GM12878 (cell line): ENCODE results near the gene DMRT1. TPM values are rescaled to one million over a fixed set of nuclear protein-coding genes. Genes with fewer than 3 reads are reported as not detected.
A peak's percentile ranks its signal among the peaks of the same experiment; 100 is the strongest.

Experiments
- ATAC-seq: fragments of 200-7000 bp; cut with Tn5 transposase; 3 replicates; pipeline ENCODE4 v1.9.1; 2020; ENCODE audit warnings: mild to moderate bottlenecking, moderate library complexity
- BruUV-seq: library from RNA; stranded (reverse); fragments of 400-500 nt; replicated peaks from 2 replicates; lab custom pipeline; 2021; lab: Mats Ljungman, UMichigan
- CTCF ChIA-PET: fragments of 300-600 bp; sonication (Branson Sonifier 250); formaldehyde crosslinking; extraction: SDS; loops from one replicate; lab custom pipeline; 2021; ENCODE audit warnings: inconsistent platforms; lab: Yijun Ruan, JAX
- POLR2A ChIA-PET: fragments of 350-600 bp; formaldehyde crosslinking; extraction: SDS; loops from one replicate; lab custom pipeline; 2021; ENCODE audit warnings: inconsistent platforms; lab: Charles Lee
- RAD21 ChIA-PET: fragments of 300-600 bp; sonication (Branson Sonifier 250); formaldehyde crosslinking; loops from one replicate; lab custom pipeline; 2023; ENCODE audit warnings: antibody characterized with exemption; ENCODE audit not compliant: unreplicated experiment; lab: Charles Lee
- SMC1A ChIA-PET: fragments of 300-600 bp; sonication (Branson Sonifier 250); formaldehyde crosslinking; loops from one replicate; lab custom pipeline; 2023; ENCODE audit not compliant: unreplicated experiment, uncharacterized antibody; lab: Charles Lee
- DNase-seq: peaks from one replicate; pipeline ENCODE4 v3.0.0-alpha.2; 2011; ENCODE audit warnings: low read depth, low spot score
- FAIRE-seq: peaks from 3 replicates; lab custom pipeline; 2011; peaks lifted over from hg19 to GRCh38; lab: Jason Lieb, UNC
- H2AFZ ChIP-seq: 2 replicates; pipeline ENCODE4 v1.6.0; 2011; ENCODE audit warnings: low read depth, low read length, control low read depth; ENCODE audit not compliant: control insufficient read depth
- H3K27ac ChIP-seq: 2 replicates; pipeline ENCODE4 v1.5.1; 2011; ENCODE audit warnings: control low read depth; ENCODE audit not compliant: control insufficient read depth, insufficient read depth
- H3K27me3 ChIP-seq, 2 experiments: replicated peaks in 1 of 2; 2 replicates each; pipeline versions ENCODE4 v1.6.0 to v1.6.1; 2011; ENCODE audit warnings: low read length in 1 of 2; ENCODE audit not compliant: control insufficient read depth in 2 of 2, insufficient read depth in 2 of 2
- H3K36me3 ChIP-seq, 2 experiments: 2 replicates each; pipeline ENCODE4 v1.5.1; 2011; ENCODE audit warnings: low read length in 1 of 2; ENCODE audit not compliant: control insufficient read depth in 2 of 2, insufficient read depth in 2 of 2
- H3K4me1 ChIP-seq: 2 replicates; pipeline ENCODE4 v1.6.1; 2011; ENCODE audit warnings: mild to moderate bottlenecking, low read length, moderate library complexity, mixed read lengths; ENCODE audit not compliant: control insufficient read depth, insufficient read depth
- H3K4me2 ChIP-seq: 2 replicates; pipeline ENCODE4 v1.6.0; 2011; ENCODE audit warnings: control low read depth; ENCODE audit not compliant: control insufficient read depth, insufficient read depth
- H3K4me3 ChIP-seq: fragments of 200-600 bp; sonication (generic); 2 replicates; pipeline ENCODE4 v1.5.1; 2016
- H3K79me2 ChIP-seq: 2 replicates; pipeline ENCODE4 v1.6.0; 2011; ENCODE audit warnings: low read length; ENCODE audit not compliant: control insufficient read depth, insufficient read depth
- H3K9ac ChIP-seq: 2 replicates; pipeline ENCODE4 v1.8.0; 2011; ENCODE audit warnings: low read length, control low read depth, mixed read lengths; ENCODE audit not compliant: control insufficient read depth, insufficient read depth
- H3K9me3 ChIP-seq: replicated peaks from 3 replicates; pipeline ENCODE4 v1.5.1; 2011; ENCODE audit warnings: mild to moderate bottlenecking, low read length; ENCODE audit not compliant: control insufficient read depth, insufficient read depth
- H4K20me1 ChIP-seq: 2 replicates; pipeline ENCODE4 v1.6.0; 2011; ENCODE audit not compliant: control insufficient read depth, insufficient read depth
- BCL11A ChIP-seq: IDR thresholded peaks from 2 replicates; pipeline ENCODE4 v1.6.1; 2011; ENCODE audit warnings: low read depth, low read length
- GATAD2B ChIP-seq: fragments of 450-650 bp; conservative IDR thresholded peaks from 2 replicates; pipeline ENCODE4 v1.6.1; 2017; ENCODE audit warnings: low read depth, mild to moderate bottlenecking, moderate library complexity
- IRF4 ChIP-seq: IDR thresholded peaks from 2 replicates; pipeline ENCODE4 v1.6.1; 2011; ENCODE audit warnings: low read depth, low read length
- MTA2 ChIP-seq: fragments of 450-650 bp; IDR thresholded peaks from 2 replicates; pipeline ENCODE4 v1.6.1; 2016; ENCODE audit warnings: low read depth, mild to moderate bottlenecking, moderate library complexity
- MTA3 ChIP-seq: IDR thresholded peaks from 2 replicates; pipeline ENCODE4 v1.6.1; 2012; ENCODE audit warnings: low read length, inconsistent platforms, borderline replicate concordance
- NFXL1 ChIP-seq: fragments of 450-650 bp; IDR thresholded peaks from 2 replicates; pipeline ENCODE4 v1.6.1; 2017; ENCODE audit warnings: antibody characterized with exemption, mild to moderate bottlenecking, borderline replicate concordance
- POU2F2 ChIP-seq: IDR thresholded peaks from 3 replicates; pipeline ENCODE4 v1.6.1; 2011; ENCODE audit warnings: low read depth, mild to moderate bottlenecking, low read length, borderline replicate concordance
- RAD21 ChIP-seq: IDR thresholded peaks from 2 replicates; pipeline ENCODE4 v1.6.1; 2011; ENCODE audit warnings: mild to moderate bottlenecking, low read depth, low read length, moderate library complexity; ENCODE audit not compliant: insufficient read depth
- RAD51 ChIP-seq: fragments of 450-650 bp; IDR thresholded peaks from 2 replicates; pipeline ENCODE4 v1.6.1; 2016; ENCODE audit warnings: moderate library complexity, mild to moderate bottlenecking, inconsistent platforms
- RUNX3 ChIP-seq: IDR thresholded peaks from 2 replicates; pipeline ENCODE4 v1.6.1; 2012; ENCODE audit warnings: low read length, inconsistent platforms
- SMARCA5 ChIP-seq: fragments of 450-650 bp; IDR thresholded peaks from 2 replicates; pipeline ENCODE4 v1.6.1; 2017; ENCODE audit warnings: mild to moderate bottlenecking
- TBL1XR1 ChIP-seq: IDR thresholded peaks from 2 replicates; pipeline ENCODE4 v1.6.1; 2012; ENCODE audit warnings: low read depth, low read length, improper control_type of control experiment
- TCF12 ChIP-seq: IDR thresholded peaks from 2 replicates; pipeline ENCODE4 v1.6.1; 2011; ENCODE audit warnings: low read depth, mild to moderate bottlenecking, low read length
- WRNIP1 ChIP-seq: IDR thresholded peaks from 2 replicates; pipeline ENCODE4 v1.6.1; 2011; ENCODE audit warnings: low read depth, low read length, improper control_type of control experiment, borderline replicate concordance
- YY1 ChIP-seq: IDR thresholded peaks from 2 replicates; pipeline ENCODE4 v1.6.1; 2011; ENCODE audit warnings: low read depth, mild to moderate bottlenecking, low read length
- whole genome bisulfite sequencing: methylation state at CpG from one replicate; pipeline ENCODE4 v1.1.6; 2016; ENCODE audit warnings: low lambda C conversion rate; ENCODE audit not compliant: insufficient replicate concordance, insufficient coverage; ENCODE audit errors: missing lambda C conversion rate; 5-methylcytosine and 5-hydroxymethylcytosine counted together
- in situ Hi-C: fragments of 300-500 bp; cut with MboI; formaldehyde crosslinking; loops from 9 replicates; pipeline ENCODE4 v1.14.3; 2018; ENCODE audit warnings: mixed read lengths
- intact Hi-C: fragments of 100-400 bp; cut with micrococcal nuclease; formaldehyde crosslinking; loops from one replicate; pipeline ENCODE4 v1.14.2; 2022; ENCODE audit not compliant: unreplicated experiment
- polyA plus RNA-seq, 11 experiments: library from polyadenylated mRNA; depleted of rRNA in 4 of 11; unstranded in 6 of 11; stranded (reverse) in 5 of 11; fragments of >200 nt; fragmentation: Nextera tagmentation in 4 of 11; fragmentation: Illumina TruSeq in 1 of 11; extraction: Ambion mirVana in 4 of 11; extraction: Trizol in 1 of 11; gene quantifications; 1 replicate in 1 of 11; 2 replicates in 10 of 11; pipeline versions ENCODE4 v1.2.1 to v1.2.3, GENCODE V29; 2011 to 2016; ENCODE audit warnings: inconsistent platforms in 2 of 11, missing spikeins in 2 of 11, low read depth in 1 of 11
- total RNA-seq, 4 experiments: library from RNA; depleted of rRNA in 3 of 4; stranded (reverse); fragments of >200 nt in 3 of 4; fragmentation: Illumina TruSeq in 1 of 4; extraction: Trizol in 1 of 4; gene quantifications; 2 replicates each; pipeline versions ENCODE4 v1.2.1 to v1.2.3, GENCODE V29; 2013 to 2021
- TF ChIP-seq, protein P1 (sequence below), 3 experiments: IDR thresholded peaks in 2 of 3; conservative IDR thresholded peaks in 1 of 3; 2 replicates each; pipeline ENCODE4 v1.5.1; 2011; ENCODE audit warnings: low read depth in 3 of 3, low read length in 3 of 3, mild to moderate bottlenecking in 3 of 3, control low read depth in 2 of 3, moderate library complexity in 2 of 3, inconsistent platforms in 1 of 3, mixed read lengths in 1 of 3; ENCODE audit not compliant: control insufficient read depth in 2 of 3, insufficient read depth in 1 of 3; ENCODE audit errors: extremely low read depth in 1 of 3
- TF ChIP-seq, protein P2 (sequence below): fragments of 450-650 bp; conservative IDR thresholded peaks from 2 replicates; pipeline ENCODE4 v1.6.1; 2017; ENCODE audit warnings: mild to moderate bottlenecking, moderate library complexity
- TF ChIP-seq, protein P3 (sequence below): fragments of 450-650 bp; IDR thresholded peaks from 2 replicates; pipeline ENCODE4 v1.6.1; 2017; ENCODE audit warnings: low read depth, mild to moderate bottlenecking, moderate library complexity

Gene DMRT1
- total and polyA plus RNA-seq, 10 of the 15 experiments (the other 5 are each of a cell fraction or from before 2014, with no cell fraction given) = 0.06 to 1.9 (median 0.24) TPM

DNA sequence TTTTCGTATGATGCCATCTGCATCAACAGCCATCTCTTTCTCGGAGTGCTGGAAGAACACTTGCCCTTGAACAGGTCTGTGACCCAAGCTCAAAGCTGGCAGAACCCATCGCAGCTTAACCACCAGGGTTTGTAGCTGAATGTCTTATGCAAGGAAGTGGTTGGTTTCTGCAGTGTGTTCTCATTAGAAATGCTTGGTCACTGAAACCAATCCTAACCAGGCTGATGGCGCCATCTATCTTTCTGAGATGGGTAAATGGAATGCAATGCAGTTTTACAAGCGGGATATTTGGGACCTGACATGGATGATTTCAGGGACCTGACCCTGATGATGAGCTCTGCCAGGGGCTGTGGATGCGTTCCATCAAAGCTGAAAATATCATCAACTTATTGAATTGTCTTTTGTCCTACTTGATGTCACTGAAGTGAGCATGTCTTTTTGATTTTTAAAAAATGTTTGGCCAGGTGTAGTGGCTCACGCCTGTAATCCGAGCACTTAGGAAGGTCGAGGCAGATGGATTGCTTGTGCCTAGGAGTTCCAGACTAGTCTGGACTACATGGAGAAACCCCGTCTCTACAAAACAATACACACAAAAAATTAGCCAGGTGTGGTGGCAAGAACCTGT is 163.7 kb downstream of the DMRT1 start:
- H3K36me3 ChIP-seq = no peaks in the 10 kb centered on the region
- no peak overlapping the region for H3K4me3 ChIP-seq
- peaks cover 3% of the 10 kb centered on the region; the same call in 1 of the 2 replicates for H4K20me1 ChIP-seq
- WGBS = 28% methylated on average over 10 of the region's 10 CpGs
- ChIA-PET POLR2A (no interaction called here), SMC1A (interaction anchor here (0.6 to 6.6 kb wide), 30 partner anchors 10 to 978 kb away, joined by 3 to 92 read pairs (median 4); no protein-coding TSS in a partner anchor), RAD21 (interaction anchor here (0.5 to 3.8 kb wide), 20 partner anchors 9 to 601 kb away, joined by 3 to 43 read pairs (median 4); no protein-coding TSS in a partner anchor), CTCF (interaction anchor here (0.6 to 6.4 kb wide), 65 partner anchors 8 to 1724 kb away, joined by 3 to 153 read pairs (median 4); partner anchors contain the start of gene DMRT2)
- H3K27ac ChIP-seq = no peak overlapping the region
- no peaks in the 10 kb centered on the region for H3K9me3 ChIP-seq
- ATAC-seq (peak; percentile 75), DNase-seq (peak; percentile 53), FAIRE-seq (peak; percentile 76)
- H2AFZ ChIP-seq = peak overlapping the region; percentile 5; the same call in 1 of the 2 replicates
- BruUV-seq = no TSS peak
- H3K27me3 ChIP-seq = no peaks in the 10 kb centered on the region
- H3K9ac ChIP-seq = no peak overlapping the region
- in situ Hi-C loops = loop anchor here (5.0 kb wide), 1 partner anchor 393 kb away; no protein-coding TSS in a partner anchor
- H3K4me2 ChIP-seq = peak overlapping the region; percentile 3
- intact Hi-C loops = loop anchor here (2.0 to 10.0 kb wide), 4 partner anchors 112 to 530 kb away; no protein-coding TSS in a partner anchor
- no peaks in the 10 kb centered on the region for H3K79me2 ChIP-seq
- peaks cover 7% of the 10 kb centered on the region for H3K4me1 ChIP-seq
- no peak for TF ChIP-seq NFXL1
- 0 out of 2 replicates have a peak, but pooled peaks have one; percentile 29 for TF ChIP-seq IRF4
- TF ChIP-seq MTA3 = no peak
- peak; percentile 64 for TF ChIP-seq RUNX3
- TF ChIP-seq RAD21 = peak; percentile 90
- TF ChIP-seq, protein P1, sequence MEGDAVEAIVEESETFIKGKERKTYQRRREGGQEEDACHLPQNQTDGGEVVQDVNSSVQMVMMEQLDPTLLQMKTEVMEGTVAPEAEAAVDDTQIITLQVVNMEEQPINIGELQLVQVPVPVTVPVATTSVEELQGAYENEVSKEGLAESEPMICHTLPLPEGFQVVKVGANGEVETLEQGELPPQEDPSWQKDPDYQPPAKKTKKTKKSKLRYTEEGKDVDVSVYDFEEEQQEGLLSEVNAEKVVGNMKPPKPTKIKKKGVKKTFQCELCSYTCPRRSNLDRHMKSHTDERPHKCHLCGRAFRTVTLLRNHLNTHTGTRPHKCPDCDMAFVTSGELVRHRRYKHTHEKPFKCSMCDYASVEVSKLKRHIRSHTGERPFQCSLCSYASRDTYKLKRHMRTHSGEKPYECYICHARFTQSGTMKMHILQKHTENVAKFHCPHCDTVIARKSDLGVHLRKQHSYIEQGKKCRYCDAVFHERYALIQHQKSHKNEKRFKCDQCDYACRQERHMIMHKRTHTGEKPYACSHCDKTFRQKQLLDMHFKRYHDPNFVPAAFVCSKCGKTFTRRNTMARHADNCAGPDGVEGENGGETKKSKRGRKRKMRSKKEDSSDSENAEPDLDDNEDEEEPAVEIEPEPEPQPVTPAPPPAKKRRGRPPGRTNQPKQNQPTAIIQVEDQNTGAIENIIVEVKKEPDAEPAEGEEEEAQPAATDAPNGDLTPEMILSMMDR (IDR thresholded peaks at IDR 0.05 in 2 of 3, conservative IDR thresholded peaks at IDR 0.05 in 1 of 3; ENCODE audit: control insufficient read depth in 2 of 3, extremely low read depth in 1 of 3, insufficient read depth in 1 of 3, low read depth in 3 of 3, low read length in 3 of 3) = peak; percentile 68 to 80 (median 69)
- TF ChIP-seq, protein P2, sequence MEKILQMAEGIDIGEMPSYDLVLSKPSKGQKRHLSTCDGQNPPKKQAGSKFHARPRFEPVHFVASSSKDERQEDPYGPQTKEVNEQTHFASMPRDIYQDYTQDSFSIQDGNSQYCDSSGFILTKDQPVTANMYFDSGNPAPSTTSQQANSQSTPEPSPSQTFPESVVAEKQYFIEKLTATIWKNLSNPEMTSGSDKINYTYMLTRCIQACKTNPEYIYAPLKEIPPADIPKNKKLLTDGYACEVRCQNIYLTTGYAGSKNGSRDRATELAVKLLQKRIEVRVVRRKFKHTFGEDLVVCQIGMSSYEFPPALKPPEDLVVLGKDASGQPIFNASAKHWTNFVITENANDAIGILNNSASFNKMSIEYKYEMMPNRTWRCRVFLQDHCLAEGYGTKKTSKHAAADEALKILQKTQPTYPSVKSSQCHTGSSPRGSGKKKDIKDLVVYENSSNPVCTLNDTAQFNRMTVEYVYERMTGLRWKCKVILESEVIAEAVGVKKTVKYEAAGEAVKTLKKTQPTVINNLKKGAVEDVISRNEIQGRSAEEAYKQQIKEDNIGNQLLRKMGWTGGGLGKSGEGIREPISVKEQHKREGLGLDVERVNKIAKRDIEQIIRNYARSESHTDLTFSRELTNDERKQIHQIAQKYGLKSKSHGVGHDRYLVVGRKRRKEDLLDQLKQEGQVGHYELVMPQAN = no peak
- TF ChIP-seq, protein P3, sequence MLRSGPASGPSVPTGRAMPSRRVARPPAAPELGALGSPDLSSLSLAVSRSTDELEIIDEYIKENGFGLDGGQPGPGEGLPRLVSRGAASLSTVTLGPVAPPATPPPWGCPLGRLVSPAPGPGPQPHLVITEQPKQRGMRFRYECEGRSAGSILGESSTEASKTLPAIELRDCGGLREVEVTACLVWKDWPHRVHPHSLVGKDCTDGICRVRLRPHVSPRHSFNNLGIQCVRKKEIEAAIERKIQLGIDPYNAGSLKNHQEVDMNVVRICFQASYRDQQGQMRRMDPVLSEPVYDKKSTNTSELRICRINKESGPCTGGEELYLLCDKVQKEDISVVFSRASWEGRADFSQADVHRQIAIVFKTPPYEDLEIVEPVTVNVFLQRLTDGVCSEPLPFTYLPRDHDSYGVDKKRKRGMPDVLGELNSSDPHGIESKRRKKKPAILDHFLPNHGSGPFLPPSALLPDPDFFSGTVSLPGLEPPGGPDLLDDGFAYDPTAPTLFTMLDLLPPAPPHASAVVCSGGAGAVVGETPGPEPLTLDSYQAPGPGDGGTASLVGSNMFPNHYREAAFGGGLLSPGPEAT = peak; percentile 53; the same call in 1 of the 2 replicates
- no peak for TF ChIP-seq RAD51
- 0 out of 2 replicates have a peak, but pooled peaks have one; percentile 18 for TF ChIP-seq TBL1XR1
- no peak for TF ChIP-seq TCF12
- TF ChIP-seq MTA2 = peak; percentile 39
- peak; percentile 96; the same call in 1 of the 2 replicates for TF ChIP-seq WRNIP1
- no peak for TF ChIP-seq GATAD2B
- peak; percentile 63; the same call in 1 of the 3 replicates for TF ChIP-seq POU2F2
- peak; percentile 29; the same call in 1 of the 2 replicates for TF ChIP-seq BCL11A
- TF ChIP-seq SMARCA5 = 0 out of 2 replicates have a peak, but pooled peaks have one; percentile 66
- peak; percentile 36; the same call in 1 of the 2 replicates for TF ChIP-seq YY1
